ENCODE measurements around the gene TLCD3A. TPM values are rescaled to one million over a fixed set of nuclear protein-coding genes. Genes with fewer than 3 reads are reported as not detected.

The TLCD3A gene
- total and polyA plus RNA-seq, 9 of the 15 experiments (the other 6 are each of a cell fraction or from before 2014, with no cell fraction given) = 1.3 to 13.5 (median 7.3) TPM

DNA sequence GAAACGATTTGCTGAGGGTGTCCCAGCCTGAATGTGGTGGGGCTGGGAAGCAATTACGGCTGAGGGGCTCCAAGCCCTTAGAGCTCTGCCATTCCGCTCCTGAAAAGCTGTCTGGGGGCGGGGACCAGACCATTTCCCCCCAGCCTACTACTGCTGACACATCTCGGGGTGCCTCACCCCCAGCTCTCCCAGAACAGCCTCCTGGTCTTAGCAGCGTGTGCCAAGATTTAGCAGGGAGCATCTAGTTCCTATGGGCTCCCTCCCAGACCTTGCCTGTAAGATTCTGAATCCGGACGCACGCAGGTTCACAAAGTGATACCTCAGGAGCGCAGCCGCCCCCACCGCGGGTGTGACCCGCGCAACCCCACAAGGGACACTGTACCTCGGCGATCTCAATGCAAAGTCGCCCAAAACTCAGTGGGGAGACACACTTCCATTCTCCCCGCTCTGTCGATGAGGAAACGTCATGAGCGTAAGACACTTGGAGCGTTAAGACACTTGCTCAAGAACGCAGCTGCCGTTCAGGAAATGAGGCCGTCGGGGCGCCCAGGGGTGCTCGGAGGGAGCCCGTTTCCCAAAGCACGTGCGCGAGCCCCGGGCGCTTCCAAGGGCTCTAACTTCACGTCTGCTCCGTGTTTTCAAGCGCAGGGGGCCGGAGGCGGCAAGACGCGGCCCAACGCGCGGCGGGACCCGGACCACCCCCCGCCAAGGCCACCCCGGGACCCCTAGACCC lies 19.0 kb downstream of the TLCD3A start (continued):
- TF ChIP-seq, protein P1, sequence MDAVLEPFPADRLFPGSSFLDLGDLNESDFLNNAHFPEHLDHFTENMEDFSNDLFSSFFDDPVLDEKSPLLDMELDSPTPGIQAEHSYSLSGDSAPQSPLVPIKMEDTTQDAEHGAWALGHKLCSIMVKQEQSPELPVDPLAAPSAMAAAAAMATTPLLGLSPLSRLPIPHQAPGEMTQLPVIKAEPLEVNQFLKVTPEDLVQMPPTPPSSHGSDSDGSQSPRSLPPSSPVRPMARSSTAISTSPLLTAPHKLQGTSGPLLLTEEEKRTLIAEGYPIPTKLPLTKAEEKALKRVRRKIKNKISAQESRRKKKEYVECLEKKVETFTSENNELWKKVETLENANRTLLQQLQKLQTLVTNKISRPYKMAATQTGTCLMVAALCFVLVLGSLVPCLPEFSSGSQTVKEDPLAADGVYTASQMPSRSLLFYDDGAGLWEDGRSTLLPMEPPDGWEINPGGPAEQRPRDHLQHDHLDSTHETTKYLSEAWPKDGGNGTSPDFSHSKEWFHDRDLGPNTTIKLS (IDR thresholded peaks at IDR 0.05; ENCODE audit: borderline replicate concordance, low read depth) = 0 out of 2 replicates have a peak, but pooled peaks have one; percentile 13
- 0 out of 2 replicates have a peak, but pooled peaks have one; percentile 20 for TF ChIP-seq SMARCE1 (IDR thresholded peaks at IDR 0.05)

DNA sequence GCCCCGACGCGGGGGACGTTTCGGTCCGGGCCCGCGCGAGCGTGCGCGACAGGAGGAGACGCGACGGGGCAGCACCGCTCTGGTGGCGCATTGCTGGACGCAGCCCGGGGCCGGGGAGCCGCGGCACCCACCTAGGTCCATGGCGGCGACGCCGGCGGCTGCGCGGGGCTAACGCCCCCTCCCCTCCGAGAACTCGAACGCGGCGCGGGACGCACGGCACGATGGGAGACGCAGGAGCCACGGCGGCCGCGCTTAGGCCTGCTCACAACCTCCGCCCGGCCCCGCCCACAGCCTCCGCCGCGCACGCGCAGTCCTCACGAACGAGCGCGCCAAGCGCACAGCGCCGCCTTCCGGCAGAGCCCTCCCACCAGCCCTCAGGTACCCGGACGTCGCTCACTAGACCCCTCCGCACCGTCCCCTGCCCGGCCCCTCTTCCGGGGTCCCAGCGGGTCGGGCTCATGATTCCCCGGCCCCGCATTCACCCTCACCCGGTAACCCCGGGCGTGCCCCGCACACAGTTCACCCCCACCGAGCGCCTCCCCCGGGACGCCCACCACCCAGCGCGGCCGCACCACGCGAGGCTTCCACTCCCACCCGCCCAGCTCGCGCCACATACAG lies 19.7 kb downstream of the TLCD3A start, which contains the start of gene GEMIN4:
Gene GEMIN4, minus strand, starts transcription at position 263 of the 618 bp plus-strand sequence. Its CDS starts 122 bp downstream, at position 141.
- H3K9me1 ChIP-seq (ENCODE audit: control insufficient read depth, insufficient read depth, low read length) = no peaks in the 10 kb centered on the region
- peak within 1 kb of the TSS; percentile 91 for H3K27ac ChIP-seq (ENCODE audit: extremely low read depth, low read depth, low read length)
- intact Hi-C loops (cut with micrococcal nuclease) = no loop called here
- peaks cover 10 to 12% of the 10 kb centered on the region in 2 experiments; a peak in 3 of 5 replicates for H3K4me1 ChIP-seq (replicated peaks in 1 of 2; ENCODE audit: control insufficient read depth in 2 of 2, insufficient read depth in 2 of 2, low read length in 2 of 2)
- peak within 1 kb of the TSS; percentile 74 for H3K4me3 ChIP-seq
- ATAC-seq (peak; percentile 95), FAIRE-seq (peak; percentile 44), DNase-seq (ENCODE audit: extremely low read depth in 1 of 4, low spot score in 3 of 4) (peak; percentile 88 to 93 (median 92))
- ChIA-PET POLR2A (interaction anchor here (0.8 kb wide), 1 partner anchor 23 kb away, joined by 3 read pairs; no protein-coding TSS in a partner anchor), CTCF (ENCODE audit: low intra/inter-chr PET ratio) (interaction anchor here (0.6 kb wide), 1 partner anchor 304 kb away, joined by 5 read pairs; no protein-coding TSS in a partner anchor)
- H3K27me3 ChIP-seq (ENCODE audit: control insufficient read depth in 2 of 2, insufficient read depth in 2 of 2, low read length in 2 of 2) = no peaks in the 10 kb centered on the region
- H3K9me3 ChIP-seq (replicated peaks; ENCODE audit: control insufficient read depth, insufficient read depth, low read depth, low read length) = no peaks in the 10 kb centered on the region
- in situ Hi-C loops (cut with MboI) = no loop called here
- 2% methylated on average over 30 of the region's 87 CpGs for WGBS (ENCODE audit: insufficient coverage, low coverage, missing lambda C conversion rate)
- H3K4me2 ChIP-seq (ENCODE audit: insufficient read depth, low read length) = peak within 1 kb of the TSS; percentile 91
- BruUV-seq (replicated peaks) = no TSS peak
- H3K79me2 ChIP-seq (ENCODE audit: control insufficient read depth, insufficient read depth, low read length) = peaks cover 45% of the 10 kb centered on the region
- H2AFZ ChIP-seq (ENCODE audit: low read depth, low read length) = peak within 1 kb of the TSS; percentile 94
- peaks cover 29% of the 10 kb centered on the region for H3K36me3 ChIP-seq (ENCODE audit: control insufficient read depth, insufficient read depth, low read length)
- peaks cover 8% of the 10 kb centered on the region; the same call in 1 of the 2 replicates for H4K20me1 ChIP-seq (replicated peaks; ENCODE audit: control insufficient read depth, insufficient read depth, low read length)
- H3K9ac ChIP-seq (ENCODE audit: insufficient read depth in 1 of 2, low read depth in 2 of 2, low read length in 2 of 2) = peak within 1 kb of the TSS; percentile 90 to 96
- no peak; the same call in 1 of the 2 replicates for TF ChIP-seq ZBTB1 (CRISPR knock-in tag; IDR thresholded peaks at IDR 0.05; ENCODE audit: borderline replicate concordance, low read depth)
- TF ChIP-seq MAZ (CRISPR knock-in tag; conservative IDR thresholded peaks at IDR 0.05 in 1 of 2, IDR thresholded peaks at IDR 0.05 in 1 of 2) = peak; percentile 61 to 62
- peak; percentile 58 for TF ChIP-seq KDM5B (IDR thresholded peaks at IDR 0.05; ENCODE audit: insufficient replicate concordance, low read depth, low read length)
- no peak for TF ChIP-seq ETV1 (tag; conservative IDR thresholded peaks at IDR 0.05; ENCODE audit: low read depth)
- no peak for TF ChIP-seq CHCHD3 (CRISPR knock-in tag; IDR thresholded peaks at IDR 0.05)
- no peak for TF ChIP-seq ZNF239 (CRISPR knock-in tag; IDR thresholded peaks at IDR 0.05)
- no peak for TF ChIP-seq CEBPG (CRISPR knock-in tag; IDR thresholded peaks at IDR 0.05)
- TF ChIP-seq CEBPG (tag; conservative IDR thresholded peaks at IDR 0.05 in 1 of 2, IDR thresholded peaks at IDR 0.05 in 1 of 2) = no peak
- peak; percentile 30 for TF ChIP-seq PHF20 (IDR thresholded peaks at IDR 0.05; ENCODE audit: partially characterized antibody)
- TF ChIP-seq XRCC4 (IDR thresholded peaks at IDR 0.05; ENCODE audit: extremely low read depth, insufficient read depth, insufficient read length) = no peak
- no peak for TF ChIP-seq SIRT6 (IDR thresholded peaks at IDR 0.05; ENCODE audit: low read depth, low read length)
- TF ChIP-seq TAF9B (IDR thresholded peaks at IDR 0.05; ENCODE audit: partially characterized antibody) = no peak
- no peak for TF ChIP-seq POLR3A (IDR thresholded peaks at IDR 0.05; ENCODE audit: borderline replicate concordance, extremely low read depth, insufficient read depth, insufficient read length)
- TF ChIP-seq ZBTB5 (IDR thresholded peaks at IDR 0.05) = no peak

All from K562 (cell line).